ENCODE data around the gene TAF3. TPM values are rescaled to one million over a fixed set of nuclear protein-coding genes. Genes with fewer than 3 reads are reported as not detected.

Gene TAF3
- total and polyA plus RNA-seq, 12 donors = 3.6 to 14.9 (median 11.0) TPM

DNA sequence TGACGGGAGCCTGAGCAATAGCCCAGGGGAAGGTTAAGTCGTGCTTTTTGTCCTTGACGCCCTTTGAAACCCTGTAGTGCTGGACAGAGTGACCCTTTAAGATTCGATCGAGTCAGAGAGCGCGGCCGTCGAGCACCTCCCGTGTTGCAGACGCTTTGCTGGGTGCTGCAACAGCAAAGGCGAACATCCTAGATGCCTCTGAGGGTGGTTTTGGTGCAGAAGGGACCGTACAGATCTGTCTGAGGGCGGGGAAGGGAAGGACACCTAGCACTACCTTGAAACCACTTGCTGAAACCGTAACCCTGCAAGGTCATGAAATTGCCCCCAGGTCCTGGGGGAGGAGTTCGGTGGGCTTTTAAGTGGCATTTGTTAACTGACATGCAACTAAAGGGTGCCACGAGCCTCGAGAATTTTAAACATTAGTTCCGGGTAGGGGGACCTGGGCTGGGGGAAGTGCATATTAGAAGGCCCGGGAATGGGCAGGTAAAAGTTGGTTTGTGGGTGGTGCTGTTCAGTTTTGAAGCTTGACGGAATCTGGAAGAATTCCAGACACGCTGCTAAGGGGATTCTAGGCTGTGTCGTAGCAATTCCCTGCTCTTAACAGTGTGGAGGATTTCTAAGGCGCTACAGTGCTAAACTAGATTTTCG lies 29.5 kb upstream of the TAF3 start:
- WGBS, 2 donors = 1 to 3% methylated on average over 25 of the region's 25 CpGs
- Histone ChIP-seq H3K27me3 (no peaks in the 10 kb centered on the region), H3K4me3 (peak overlapping the region; percentile 63 to 97 (median 92)), H3K36me3 (peaks cover 0 to 27% (median 0%) of the 10 kb centered on the region in 9 donors), H3K27ac (peak overlapping the region; percentile 82 to 98 (median 95)), H3K4me1 (peaks cover 0 to 73% (median 61%) of the 10 kb centered on the region in 9 donors), H3K9me3 (no peaks in the 10 kb centered on the region)
- intact Hi-C loops (cut with DNase I) = loop anchor here in 1 of 10 donors (1.0 kb wide), 1 partner anchor 30 kb away; the partner anchor contains the start of gene TAF3
- TF ChIP-seq CTCF (IDR thresholded peaks at IDR 0.05) = no peak
- DNase-seq = no peak
- peak in 4 of 8 donors; percentile 2 to 33 (median 6) for ATAC-seq

DNA sequence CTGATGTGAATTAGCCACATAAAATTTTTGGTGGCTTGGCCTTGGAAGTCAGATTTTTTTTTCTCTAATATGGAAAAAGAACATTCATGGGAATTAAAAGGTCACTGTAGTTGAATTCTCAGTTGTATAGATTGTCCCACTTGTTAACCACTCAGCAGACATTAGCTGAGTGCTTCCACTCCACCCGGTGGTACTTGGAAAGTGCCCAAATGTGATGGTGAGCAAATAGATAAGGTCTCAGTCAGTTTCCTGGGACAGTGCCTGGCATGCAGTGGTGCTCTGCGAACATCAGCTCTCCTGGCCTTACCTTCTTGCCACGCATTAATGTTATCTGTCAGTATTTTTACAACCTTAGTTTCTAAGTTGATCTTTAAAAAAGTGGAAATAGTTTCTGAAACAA lies 28.9 kb upstream of the TAF3 start:
- no peak for TF ChIP-seq CTCF (IDR thresholded peaks at IDR 0.05)
- peak overlapping the region in 9 of 10 donors; percentile 63 to 97 (median 93) for H3K4me3 ChIP-seq
- H3K27ac ChIP-seq = peak overlapping the region in 9 of 10 donors; percentile 82 to 98 (median 95)
- H3K27me3 ChIP-seq = no peaks in the 10 kb centered on the region
- H3K36me3 ChIP-seq = peaks cover 0 to 24% (median 0%) of the 10 kb centered on the region in 9 donors
- WGBS, 2 donors = 27 to 34% methylated on average over 3 of the region's 3 CpGs
- H3K9me3 ChIP-seq = no peaks in the 10 kb centered on the region
- intact Hi-C loops (cut with DNase I) = no loop called here
- H3K4me1 ChIP-seq = peaks cover 0 to 77% (median 66%) of the 10 kb centered on the region in 9 donors
- peak in 4 of 8 donors; percentile 35 to 64 (median 56) for ATAC-seq
- DNase-seq = peak; percentile 30 to 66

DNA sequence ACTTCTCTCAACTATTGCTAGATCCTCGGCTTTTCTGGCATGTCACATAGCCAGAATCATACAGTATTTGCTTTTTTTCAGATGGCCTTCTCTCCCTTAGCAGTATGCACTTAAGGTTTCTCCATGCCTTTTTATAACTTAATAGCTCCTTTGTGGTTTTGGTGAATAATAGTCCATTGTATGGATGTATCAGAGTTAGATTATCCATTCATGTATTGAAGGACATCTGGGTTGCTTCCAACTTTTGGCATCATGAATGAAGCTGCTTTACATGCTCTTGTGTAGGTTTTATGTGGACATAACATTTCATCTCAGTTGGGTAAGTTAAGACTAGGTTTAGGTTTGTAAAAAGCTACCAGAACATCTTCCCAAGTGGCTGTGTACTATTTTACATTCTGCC lies 25.8 kb upstream of the TAF3 start:
- no peak for ATAC-seq
- Histone ChIP-seq H3K4me1 (peaks cover 4 to 86% (median 75%) of the 10 kb centered on the region in 9 donors), H3K4me3 (no peak overlapping the region), H3K36me3 (peaks cover 0 to 38% (median 8%) of the 10 kb centered on the region in 9 donors), H3K9me3 (no peaks in the 10 kb centered on the region), H3K27ac (no peak overlapping the region), H3K27me3 (no peaks in the 10 kb centered on the region)
- 53 to 67% methylated on average over 1 of the region's 1 CpG for whole genome bisulfite sequencing, 2 donors
- intact Hi-C loops (cut with DNase I) = no loop called here
- no peak for DNase-seq
- TF ChIP-seq CTCF (IDR thresholded peaks at IDR 0.05) = no peak

GRCh38 chr10:7794251-7795026 lies 23.9 kb upstream of the TAF3 start:
- no peak for TF ChIP-seq CTCF (IDR thresholded peaks at IDR 0.05)
- intact Hi-C loops (cut with DNase I) = no loop called here
- peaks cover 0 to 57% (median 27%) of the 10 kb centered on the region in 9 donors for H3K36me3 ChIP-seq
- 59 to 68% methylated on average over 4 of the region's 4 CpGs for WGBS, 2 donors
- H3K27me3 ChIP-seq = no peaks in the 10 kb centered on the region
- no peaks in the 10 kb centered on the region for H3K9me3 ChIP-seq
- no peak for DNase-seq
- peaks cover 4 to 86% (median 67%) of the 10 kb centered on the region in 9 donors for H3K4me1 ChIP-seq
- H3K27ac ChIP-seq = peak overlapping the region in 6 of 10 donors; percentile 24 to 74 (median 54)
- no peak for ATAC-seq
- H3K4me3 ChIP-seq = no peak overlapping the region

All from heart right ventricle (tissue), 16 donors.